ENCODE data around the gene RAPGEF5.

DNA sequence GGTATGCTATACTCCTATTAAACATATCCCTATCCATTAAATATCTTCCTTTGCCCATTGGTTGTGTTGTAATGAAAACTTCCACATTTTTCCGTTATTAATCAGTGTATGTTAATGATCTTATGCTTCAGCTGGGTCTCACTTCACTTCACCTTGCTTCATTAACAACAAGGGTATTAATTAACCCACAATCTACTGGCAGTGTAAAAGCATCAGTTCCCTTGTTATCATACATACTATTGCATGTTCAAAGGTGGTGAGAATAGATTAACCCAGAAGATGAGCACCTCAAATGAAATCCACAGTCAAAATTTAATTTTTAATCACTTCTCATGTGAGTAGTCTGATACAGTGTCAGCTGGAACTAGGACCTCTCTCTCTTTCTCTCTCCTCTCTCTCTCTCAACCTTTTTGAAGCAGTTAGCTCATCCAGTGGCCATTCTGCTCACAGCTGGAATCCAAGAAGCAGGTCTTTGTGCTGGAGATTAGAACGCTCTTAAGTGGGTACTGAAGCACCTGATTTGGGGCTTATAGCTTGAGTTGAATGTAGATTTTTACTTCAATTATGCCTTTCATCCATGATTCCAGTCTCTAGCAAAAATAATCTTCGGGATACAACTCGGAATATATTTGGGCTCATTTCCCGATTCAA is 172.3 kb downstream of the RAPGEF5 start:
- TF ChIP-seq POLR2A (IDR thresholded peaks at IDR 0.05) (no peak), CTCF (IDR thresholded peaks at IDR 0.05 in 8 of 11, conservative IDR thresholded peaks at IDR 0.05 in 3 of 11) (no peak)
